HEK293 (cell line): ENCODE measurements around the gene PITPNC1.
A peak's percentile ranks its signal among the peaks of the same experiment; 100 is the strongest.

Source experiments
- CTCF ChIA-PET: fragments of 350-600 bp; formaldehyde crosslinking; extraction: SDS; loops from one replicate; lab custom pipeline; 2021; ENCODE audit warnings: antibody characterized with exemption; lab: Yijun Ruan, JAX
- POLR2A ChIA-PET: fragments of 300-600 bp; formaldehyde crosslinking; extraction: SDS; loops from one replicate; lab custom pipeline; 2020; ENCODE audit warnings: antibody characterized with exemption, inconsistent platforms; lab: Yijun Ruan, JAX
- H3K27ac ChIP-seq: fragments of 200-500 bp; sonication (Bioruptor generic); 2 replicates; pipeline ENCODE4 v1.5.1; 2014; ENCODE audit warnings: low read depth, low read length, control low read depth, inconsistent platforms; ENCODE audit errors: extremely low read depth
- H3K36me3 ChIP-seq, 2 experiments: fragments of 200-500 bp in 1 of 2; sonication (Bioruptor generic) in 1 of 2; 1 replicate in 1 of 2; 2 replicates in 1 of 2; pipeline ENCODE4 v1.5.1; 2014 to 2017; ENCODE audit warnings: inconsistent platforms in 2 of 2, low read length in 2 of 2; ENCODE audit not compliant: control insufficient read depth in 2 of 2, insufficient read depth in 1 of 2
- H3K4me1 ChIP-seq: fragments of 200-500 bp; sonication (Bioruptor generic); 2 replicates; pipeline ENCODE4 v1.5.1; 2014; ENCODE audit warnings: mild to moderate bottlenecking, low read length, inconsistent platforms; ENCODE audit not compliant: control insufficient read depth, insufficient read depth
- H3K4me3 ChIP-seq: 2 replicates; pipeline ENCODE4 v1.5.1; 2011; ENCODE audit warnings: low read depth, mild to moderate bottlenecking, control low read depth, low read length, moderate library complexity
- H3K9me3 ChIP-seq: fragments of 200-500 bp; sonication (Bioruptor generic); 2 replicates; pipeline ENCODE4 v1.5.1; 2014; ENCODE audit warnings: low read depth, low read length, inconsistent platforms; ENCODE audit not compliant: control insufficient read depth, insufficient read depth
- CTCF ChIP-seq: fragments of 450-650 bp; formaldehyde crosslinking; IDR thresholded peaks from 2 replicates; pipeline ENCODE4 v1.5.1; 2016; ENCODE audit warnings: missing biosample characterization, missing genetic modification characterization
- REST ChIP-seq: fragments of 450-650 bp; formaldehyde crosslinking; IDR thresholded peaks from 2 replicates; pipeline ENCODE4 v1.5.1; 2016; ENCODE audit warnings: missing biosample characterization, missing genetic modification characterization
- ZBTB21 ChIP-seq: fragments of 450-650 bp; formaldehyde crosslinking; IDR thresholded peaks from 2 replicates; pipeline ENCODE4 v1.5.1; 2017; ENCODE audit warnings: missing biosample characterization, missing genetic modification characterization
- ZNF132 ChIP-seq: fragments of 450-650 bp; formaldehyde crosslinking; IDR thresholded peaks from 2 replicates; pipeline ENCODE4 v1.5.1; 2017; ENCODE audit warnings: missing biosample characterization, missing genetic modification characterization, borderline replicate concordance
- ZNF140 ChIP-seq: fragments of 450-650 bp; formaldehyde crosslinking; IDR thresholded peaks from 2 replicates; pipeline ENCODE4 v1.5.1; 2016; ENCODE audit warnings: missing biosample characterization, missing genetic modification characterization
- ZNF324 ChIP-seq: fragments of 450-650 bp; formaldehyde crosslinking; IDR thresholded peaks from 2 replicates; pipeline ENCODE4 v1.5.1; 2016; ENCODE audit warnings: missing biosample characterization, missing genetic modification characterization
- ZNF335 ChIP-seq: fragments of 450-650 bp; formaldehyde crosslinking; conservative IDR thresholded peaks from 2 replicates; pipeline ENCODE4 v1.5.1; 2016; ENCODE audit warnings: missing biosample characterization, missing genetic modification characterization
- ZNF580 ChIP-seq: fragments of 450-650 bp; formaldehyde crosslinking; IDR thresholded peaks from 2 replicates; pipeline ENCODE4 v1.5.1; 2016; ENCODE audit warnings: missing biosample characterization, missing genetic modification characterization
- ZNF600 ChIP-seq: fragments of 450-650 bp; formaldehyde crosslinking; IDR thresholded peaks from 2 replicates; pipeline ENCODE4 v1.5.1; 2016; ENCODE audit warnings: missing biosample characterization, missing genetic modification characterization
- ZNF629 ChIP-seq: fragments of 450-650 bp; formaldehyde crosslinking; IDR thresholded peaks from 2 replicates; pipeline ENCODE4 v1.5.1; 2017; ENCODE audit warnings: missing biosample characterization, missing genetic modification characterization
- ZNF664 ChIP-seq: fragments of 450-650 bp; formaldehyde crosslinking; IDR thresholded peaks from 2 replicates; pipeline ENCODE4 v1.5.1; 2016; ENCODE audit warnings: missing biosample characterization, missing genetic modification characterization

Gene PITPNC1

GRCh38 chr17:67605256-67605912 lies 228.3 kb downstream of the PITPNC1 start:
- peaks cover 13% of the 10 kb centered on the region for H3K4me1 ChIP-seq
- no peaks in the 10 kb centered on the region for H3K9me3 ChIP-seq
- H3K36me3 ChIP-seq = no peaks in the 10 kb centered on the region; a peak in 1 of 3 replicates
- ChIA-PET CTCF (interaction anchor here (0.5 to 3.0 kb wide), 4 partner anchors 26 to 231 kb away, joined by 3 to 15 read pairs (median 8); no protein-coding TSS in a partner anchor), POLR2A (no interaction called here)
- no peak overlapping the region for H3K27ac ChIP-seq
- TF ChIP-seq ZNF664 (tag by site-specific recombination) (peak; percentile 51; the same call in 1 of the 2 replicates), ZNF324 (tag by site-specific recombination) (no peak), REST (tag by site-specific recombination) (peak; percentile 68; the same call in 1 of the 2 replicates)
- H3K4me3 ChIP-seq = no peak overlapping the region

GRCh38 chr17:67606471-67606870 lies 229.4 kb downstream of the PITPNC1 start:
- no peak overlapping the region for H3K4me3 ChIP-seq
- CTCF ChIA-PET = interaction anchor here (0.7 to 3.0 kb wide), 2 partner anchors 232 to 284 kb away, joined by 3 to 10 read pairs; no protein-coding TSS in a partner anchor
- H3K9me3 ChIP-seq = no peaks in the 10 kb centered on the region
- peaks cover 13% of the 10 kb centered on the region for H3K4me1 ChIP-seq
- TF ChIP-seq ZNF140 (tag by site-specific recombination) (no peak), ZNF335 (tag by site-specific recombination) (0 out of 2 replicates have a peak, but pooled peaks have one; percentile 20)
- TF ChIP-seq, all 188 proteins: peak for 1
- POLR2A ChIA-PET = no interaction called here
- Histone ChIP-seq H3K36me3 (no peaks in the 10 kb centered on the region; a peak in 1 of 3 replicates), H3K27ac (no peak overlapping the region)

- no peak overlapping the region for H3K4me3 ChIP-seq
- peak overlapping the region; percentile 17; the same call in 1 of the 2 replicates for H3K27ac ChIP-seq
- POLR2A ChIA-PET = no interaction called here
- H3K36me3 ChIP-seq = no peaks in the 10 kb centered on the region; a peak in 1 of 3 replicates
- no peaks in the 10 kb centered on the region for H3K9me3 ChIP-seq
- TF ChIP-seq ZBTB21 (tag by site-specific recombination) (no peak), CTCF (tag by site-specific recombination) (0 out of 2 replicates have a peak, but pooled peaks have one; percentile 10), ZNF600 (0 out of 2 replicates have a peak, but pooled peaks have one; percentile 69)
- peaks cover 13% of the 10 kb centered on the region for H3K4me1 ChIP-seq
- CTCF ChIA-PET = interaction anchor here (0.7 to 3.0 kb wide), 3 partner anchors 132 to 285 kb away, joined by 3 to 10 read pairs (median 3); no protein-coding TSS in a partner anchor
These were observed 230.0 kb downstream of the PITPNC1 start for GRCh38 chr17:67606896-67607604.

GRCh38 chr17:67610061-67610460 lies 233.0 kb downstream of the PITPNC1 start:
- Histone ChIP-seq H3K27ac (no peak overlapping the region), H3K9me3 (no peaks in the 10 kb centered on the region), H3K4me3 (no peak overlapping the region), H3K36me3 (no peaks in the 10 kb centered on the region; a peak in 1 of 3 replicates), H3K4me1 (peaks cover 13% of the 10 kb centered on the region)
- ChIA-PET CTCF (interaction anchor here (0.5 to 2.3 kb wide), 4 partner anchors 224 to 819 kb away, joined by 3 to 8 read pairs (median 8); no protein-coding TSS in a partner anchor), POLR2A (no interaction called here)
- TF ChIP-seq ZNF132 (tag by site-specific recombination) (no peak), ZNF629 (tag by site-specific recombination) (no peak), ZNF580 (no peak)
